K562 (cell line): Measurements from ENCODE around the gene PSMD2. TPM values are rescaled to one million over a fixed set of nuclear protein-coding genes. Genes with fewer than 3 reads are reported as not detected.

ENCODE experiments used
- ATAC-seq: fragments of 200-7000 bp; cut with Tn5 transposase; 3 replicates; pipeline ENCODE4 v1.9.1; 2020; ENCODE audit warnings: moderate library complexity
- BruUV-seq: library from RNA; stranded (reverse); fragments of 400-500 nt; replicated peaks from 2 replicates; lab custom pipeline; 2021; lab: Mats Ljungman, UMichigan
- CTCF ChIA-PET: fragments of 300-600 bp; formaldehyde crosslinking; extraction: SDS; loops from one replicate; lab custom pipeline; 2021; ENCODE audit warnings: low intra/inter-chr PET ratio; lab: Yijun Ruan, JAX
- POLR2A ChIA-PET: fragments of 300-600, 350-650 bp; sonication (Branson Sonifier 250); formaldehyde crosslinking; extraction: SDS; loops from one replicate; lab custom pipeline; 2021; ENCODE audit warnings: antibody characterized with exemption, inconsistent platforms; lab: Yijun Ruan, JAX
- DNase-seq, 4 experiments: peaks; one replicate each; pipeline versions ENCODE4 v3.0.0 to v3.0.0-alpha.2; 2011 to 2018; ENCODE audit warnings: low spot score in 3 of 4, mixed read lengths in 3 of 4; ENCODE audit errors: extremely low read depth in 1 of 4
- FAIRE-seq: peaks from 2 replicates; lab custom pipeline; 2011; peaks lifted over from hg19 to GRCh38; lab: Jason Lieb, UNC
- H2AFZ ChIP-seq: 2 replicates; pipeline ENCODE4 v1.6.0; 2011; ENCODE audit warnings: low read depth, low read length, control low read depth, inconsistent platforms
- H3K27ac ChIP-seq: fragments of 200-600 bp; 3 replicates; pipeline ENCODE4 v1.8.0; 2011; ENCODE audit warnings: low read depth, mild to moderate bottlenecking, control low read depth, inconsistent platforms, low read length, moderate library complexity, mixed read lengths; ENCODE audit errors: extremely low read depth
- H3K27me3 ChIP-seq, 2 experiments: fragments of 300-600 bp in 1 of 2; 2 replicates in 1 of 2; 3 replicates in 1 of 2; pipeline versions ENCODE4 v1.6.0 to v1.8.0; 2011; ENCODE audit warnings: inconsistent platforms in 2 of 2, low read length in 2 of 2, mild to moderate bottlenecking in 1 of 2, mixed read lengths in 1 of 2, moderate library complexity in 1 of 2; ENCODE audit not compliant: control insufficient read depth in 2 of 2, insufficient read depth in 2 of 2
- H3K36me3 ChIP-seq: fragments of 300-600 bp; 3 replicates; pipeline ENCODE4 v1.8.0; 2011; ENCODE audit warnings: mild to moderate bottlenecking, low read length, inconsistent platforms; ENCODE audit not compliant: control insufficient read depth, insufficient read depth
- H3K4me1 ChIP-seq, 2 experiments: fragments of 200-600 bp in 1 of 2; replicated peaks in 1 of 2; 2 replicates in 1 of 2; 3 replicates in 1 of 2; pipeline versions ENCODE4 v1.5.1 to v1.8.0; 2011; ENCODE audit warnings: inconsistent platforms in 2 of 2, low read length in 2 of 2, mild to moderate bottlenecking in 1 of 2, mixed read lengths in 1 of 2, moderate library complexity in 1 of 2; ENCODE audit not compliant: control insufficient read depth in 2 of 2, insufficient read depth in 2 of 2
- H3K4me2 ChIP-seq: 2 replicates; pipeline ENCODE4 v1.6.1; 2011; ENCODE audit warnings: low read length, control low read depth, inconsistent platforms, mixed read lengths; ENCODE audit not compliant: insufficient read depth
- H3K4me3 ChIP-seq: fragments of 200-600 bp; sonication (generic), shearing (Covaris generic); 2 replicates; pipeline ENCODE4 v1.5.1; 2016; ENCODE audit warnings: control low read depth, inconsistent platforms
- H3K79me2 ChIP-seq: fragments of 200-600 bp; 3 replicates; pipeline ENCODE4 v1.8.0; 2011; ENCODE audit warnings: low read length, inconsistent platforms; ENCODE audit not compliant: control insufficient read depth, insufficient read depth
- H3K9ac ChIP-seq, 2 experiments: 2 replicates each; pipeline versions ENCODE4 v1.6.0 to v1.6.1; 2011; ENCODE audit warnings: low read depth in 2 of 2, low read length in 2 of 2, control low read depth in 1 of 2, inconsistent platforms in 1 of 2, mild to moderate bottlenecking in 1 of 2, mixed read lengths in 1 of 2; ENCODE audit not compliant: insufficient read depth in 1 of 2
- H3K9me1 ChIP-seq: one replicate; pipeline ENCODE4 v1.6.0; 2011; ENCODE audit warnings: inconsistent platforms, mild to moderate bottlenecking, low read length, moderate library complexity; ENCODE audit not compliant: control insufficient read depth, insufficient read depth
- H3K9me3 ChIP-seq: replicated peaks from 2 replicates; pipeline ENCODE4 v1.5.1; 2011; ENCODE audit warnings: low read depth, low read length, inconsistent platforms; ENCODE audit not compliant: control insufficient read depth, insufficient read depth
- H4K20me1 ChIP-seq: replicated peaks from 2 replicates; pipeline ENCODE4 v1.6.1; 2011; ENCODE audit warnings: low read length, inconsistent platforms, mixed read lengths; ENCODE audit not compliant: control insufficient read depth, insufficient read depth
- ARID2 ChIP-seq: fragments of 450-650 bp; IDR thresholded peaks from 2 replicates; pipeline ENCODE4 v1.6.1; 2017; ENCODE audit warnings: antibody characterized with exemption, mild to moderate bottlenecking
- BRF2 ChIP-seq: IDR thresholded peaks from 3 replicates; pipeline ENCODE4 v1.6.1; 2011; ENCODE audit warnings: borderline replicate concordance, mild to moderate bottlenecking; ENCODE audit not compliant: insufficient read length, insufficient read depth
- POLR2G ChIP-seq: fragments of 200-400 bp; formaldehyde crosslinking; IDR thresholded peaks from 2 replicates; pipeline ENCODE4 v1.6.1; 2017; ENCODE audit warnings: low read depth, mild to moderate bottlenecking, antibody characterized with exemption, low read length, moderate library complexity
- PURB ChIP-seq: sonication (generic); formaldehyde crosslinking; IDR thresholded peaks from 2 replicates; pipeline ENCODE4 v1.9.0; 2021; ENCODE audit warnings: low read depth, mild to moderate bottlenecking, missing genetic modification reagents
- ZNF41 ChIP-seq: fragments of 250-450 bp; sonication (Bioruptor Pico); conservative IDR thresholded peaks from 2 replicates; pipeline ENCODE4 v1.4.0; 2020; ENCODE audit warnings: mild to moderate bottlenecking
- ZNF584 ChIP-seq: fragments of 200-800 bp; sonication (Bioruptor generic); IDR thresholded peaks from 2 replicates; pipeline ENCODE4 v1.6.1; 2016; ENCODE audit warnings: low read depth, mild to moderate bottlenecking, missing genetic modification characterization, missing compliant biosample characterization
- ZNF766 ChIP-seq: fragments of 200-800 bp; sonication (Bioruptor generic); conservative IDR thresholded peaks from 2 replicates; pipeline ENCODE4 v1.6.1; 2016; ENCODE audit warnings: missing genetic modification characterization, missing compliant biosample characterization
- WGBS: fragments of 100-300 bp; shearing (Covaris generic); methylation state at CpG from one replicate; pipeline ENCODE4 v1.1.6; 2016; ENCODE audit warnings: low coverage, mixed read lengths; ENCODE audit not compliant: insufficient coverage; ENCODE audit errors: missing lambda C conversion rate; 5-methylcytosine and 5-hydroxymethylcytosine counted together
- in situ Hi-C: fragments of 300-500 bp; cut with MboI; formaldehyde crosslinking; loops from 4 replicates; pipeline ENCODE4 v1.15.0; 2018; ENCODE audit warnings: inconsistent platforms, mixed read lengths
- intact Hi-C: fragments of 100-400 bp; cut with micrococcal nuclease; formaldehyde crosslinking; loops from 2 replicates; pipeline ENCODE4 v1.14.2; 2022
- polyA plus RNA-seq, 8 experiments: library from polyadenylated mRNA; depleted of rRNA in 4 of 8; stranded (reverse) in 5 of 8; unstranded in 3 of 8; fragments of >200 nt; fragmentation: Nextera tagmentation in 2 of 8; fragmentation: Illumina TruSeq in 1 of 8; extraction: Ambion mirVana in 2 of 8; extraction: Trizol in 1 of 8; gene quantifications; 2 replicates each; pipeline versions ENCODE4 v1.2.1 to v1.2.3, GENCODE V29; 2011 to 2014; ENCODE audit warnings: inconsistent platforms in 1 of 8, missing spikeins in 1 of 8
- total RNA-seq, 7 experiments: library from RNA; depleted of rRNA in 6 of 7; stranded (reverse); fragments of >200 nt in 6 of 7; fragmentation: Illumina TruSeq in 2 of 7; extraction: Trizol in 2 of 7; gene quantifications; 2 replicates each; pipeline versions ENCODE4 v1.2.1 to v1.2.3, GENCODE V29; 2011 to 2021; ENCODE audit warnings: low replicate concordance in 1 of 7
- TF ChIP-seq, protein P1 (sequence below): fragments of 250-450 bp; sonication (Bioruptor Pico); IDR thresholded peaks from 2 replicates; pipeline ENCODE4 v1.4.0; 2020; ENCODE audit warnings: borderline replicate concordance

PSMD2 gene
- total and polyA plus RNA-seq, 9 of the 15 experiments (the other 6 are each of a cell fraction or from before 2014, with no cell fraction given) = 152 to 484 (median 295) TPM

DNA sequence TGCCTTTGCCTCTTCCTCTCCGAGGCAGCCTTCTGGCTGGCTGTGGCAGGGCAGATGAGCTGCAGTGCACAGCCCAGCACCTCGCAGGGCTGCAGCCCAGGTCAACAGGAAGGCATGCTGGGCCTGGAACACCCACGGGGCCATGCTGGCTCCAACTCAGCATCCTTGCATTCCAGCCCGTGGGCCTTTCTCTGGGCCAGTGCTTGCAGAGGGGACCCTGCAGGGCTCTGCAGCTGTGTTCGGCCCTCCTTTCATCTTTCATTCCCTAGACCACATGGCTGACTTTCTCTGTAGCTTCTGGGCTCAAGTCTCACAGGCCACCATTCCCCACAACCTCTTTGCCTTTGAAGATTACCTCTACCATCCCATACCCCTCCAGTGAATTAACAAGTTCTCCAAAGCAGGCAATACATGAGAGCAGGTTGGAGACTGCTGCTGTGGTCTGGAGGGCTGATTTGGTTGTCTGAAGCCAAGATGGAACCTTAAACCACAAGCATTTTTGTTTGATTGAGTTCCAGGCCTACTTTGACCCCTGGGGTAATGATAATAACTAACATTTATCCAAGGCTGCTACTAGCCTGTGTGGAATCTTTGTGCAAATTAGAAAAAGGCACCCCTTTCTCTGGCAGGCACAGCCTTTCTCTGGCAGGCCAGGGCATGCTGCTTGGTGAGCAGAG is 44.3 kb downstream of the PSMD2 start:
- FAIRE-seq = no peak
- H3K79me2 ChIP-seq = peaks cover 8% of the 10 kb centered on the region; the same call in 2 of the 3 replicates
- H3K4me1 ChIP-seq = peaks cover 30 to 53% of the 10 kb centered on the region in 2 experiments
- H3K9ac ChIP-seq = peak overlapping the region in 1 of 2 experiments; percentile 17; a peak in 2 of 4 replicates
- ChIA-PET CTCF (no interaction called here), POLR2A (interaction anchor here (0.6 to 1.1 kb wide), 5 partner anchors 15 to 182 kb away, joined by 3 to 5 read pairs (median 3); no protein-coding TSS in a partner anchor)
- no peak overlapping the region for H3K4me2 ChIP-seq
- H2AFZ ChIP-seq = no peak overlapping the region
- ATAC-seq = no peak
- no peaks in the 10 kb centered on the region for H4K20me1 ChIP-seq
- H3K27me3 ChIP-seq = no peaks in the 10 kb centered on the region
- H3K9me1 ChIP-seq = peaks cover 6% of the 10 kb centered on the region
- H3K4me3 ChIP-seq = no peak overlapping the region
- no peaks in the 10 kb centered on the region for H3K9me3 ChIP-seq
- TF ChIP-seq ZNF584 (CRISPR knock-in tag) (no peak), ZNF41 (CRISPR knock-in tag) (no peak), ZNF766 (CRISPR knock-in tag) (no peak), PURB (CRISPR knock-in tag) (no peak), ARID2 (no peak), POLR2G (peak; percentile 39; the same call in 1 of the 2 replicates), BRF2 (no peak)
- TF ChIP-seq, protein P1, sequence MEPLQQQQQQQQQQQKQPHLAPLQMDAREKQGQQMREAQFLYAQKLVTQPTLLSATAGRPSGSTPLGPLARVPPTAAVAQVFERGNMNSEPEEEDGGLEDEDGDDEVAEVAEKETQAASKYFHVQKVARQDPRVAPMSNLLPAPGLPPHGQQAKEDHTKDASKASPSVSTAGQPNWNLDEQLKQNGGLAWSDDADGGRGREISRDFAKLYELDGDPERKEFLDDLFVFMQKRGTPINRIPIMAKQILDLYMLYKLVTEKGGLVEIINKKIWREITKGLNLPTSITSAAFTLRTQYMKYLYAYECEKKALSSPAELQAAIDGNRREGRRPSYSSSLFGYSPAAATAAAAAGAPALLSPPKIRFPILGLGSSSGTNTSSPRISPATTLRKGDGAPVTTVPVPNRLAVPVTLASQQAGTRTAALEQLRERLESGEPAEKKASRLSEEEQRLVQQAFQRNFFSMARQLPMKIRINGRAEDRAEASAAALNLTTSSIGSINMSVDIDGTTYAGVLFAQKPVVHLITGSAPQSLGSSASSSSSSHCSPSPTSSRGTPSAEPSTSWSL (CRISPR knock-in tag) = no peak
- in situ Hi-C loops (no loop called here), intact Hi-C loops (no loop called here)
- H3K36me3 ChIP-seq = peaks cover 33% of the 10 kb centered on the region; the same call in 2 of the 3 replicates
- WGBS = 65% methylated on average over 3 of the region's 5 CpGs
- no peak overlapping the region for H3K27ac ChIP-seq
- no TSS peak for BruUV-seq
- DNase-seq = no peak
